Measurements from ENCODE around the gene RIN2.

RIN2 gene

GRCh38 chr20:19730706-19731105, 27.4 kb upstream of the RIN2 start:
- no peaks in the 10 kb centered on the region for H3K27me3 ChIP-seq (ENCODE audit: insufficient read depth, low read length, poor library complexity)
- H2BK5ac ChIP-seq (ENCODE audit: low read length) = no peak overlapping the region
- no peaks in the 10 kb centered on the region for H3K79me1 ChIP-seq (ENCODE audit: low read length)
- no peak overlapping the region for H3K9ac ChIP-seq (ENCODE audit: low read length)
- H4K5ac ChIP-seq (ENCODE audit: low read length) = no peak overlapping the region
- peaks cover 2% of the 10 kb centered on the region for H3K4me1 ChIP-seq (ENCODE audit: control insufficient read depth, low read depth, low read length)
- no peaks in the 10 kb centered on the region for H3K36me3 ChIP-seq (ENCODE audit: control insufficient read depth, insufficient read depth, low read length)
- no peak overlapping the region for H3K4ac ChIP-seq (ENCODE audit: low read depth, low read length)
- no peak overlapping the region for H4K8ac ChIP-seq (ENCODE audit: low read depth, low read length)
- H2BK15ac ChIP-seq (replicated peaks; ENCODE audit: low read depth) = no peak overlapping the region
- no peak overlapping the region for H2AK5ac ChIP-seq (ENCODE audit: low read length)
- DNase-seq = no peak
- no peak overlapping the region for H3K27ac ChIP-seq (ENCODE audit: low read depth, low read length)
- H3K23ac ChIP-seq (ENCODE audit: low read length) = no peak overlapping the region
- no peak overlapping the region for H3K56ac ChIP-seq (ENCODE audit: low read length)
- H3K79me2 ChIP-seq (ENCODE audit: control insufficient read depth, insufficient read depth, low read length) = no peaks in the 10 kb centered on the region
- H3K4me3 ChIP-seq (ENCODE audit: low read length) = no peak overlapping the region
- no peak overlapping the region for H2BK120ac ChIP-seq (ENCODE audit: low read depth, low read length)
- no peak overlapping the region for H3K18ac ChIP-seq (ENCODE audit: low read length)
- no CpG with 5 or more reads among the region's 7 CpGs for WGBS (ENCODE audit: extremely low coverage, insufficient coverage, low lambda C conversion rate)
- H3K4me2 ChIP-seq (ENCODE audit: low read length) = no peak overlapping the region

GRCh38 chr20:19734811-19735210, 23.2 kb upstream of the RIN2 start:
- no peak overlapping the region for H2BK120ac ChIP-seq (ENCODE audit: low read depth, low read length)
- no peak overlapping the region for H3K4me2 ChIP-seq (ENCODE audit: low read length)
- H3K56ac ChIP-seq (ENCODE audit: low read length) = no peak overlapping the region
- H3K9ac ChIP-seq (ENCODE audit: low read length) = no peak overlapping the region
- no peaks in the 10 kb centered on the region for H3K27me3 ChIP-seq (ENCODE audit: insufficient read depth, low read length, poor library complexity)
- no peak overlapping the region for H3K23ac ChIP-seq (ENCODE audit: low read length)
- H3K27ac ChIP-seq (ENCODE audit: low read depth, low read length) = no peak overlapping the region
- no peak overlapping the region for H2BK15ac ChIP-seq (replicated peaks; ENCODE audit: low read depth)
- no peak overlapping the region for H3K4me3 ChIP-seq (ENCODE audit: low read length)
- H3K18ac ChIP-seq (ENCODE audit: low read length) = no peak overlapping the region
- no peaks in the 10 kb centered on the region for H3K79me2 ChIP-seq (ENCODE audit: control insufficient read depth, insufficient read depth, low read length)
- H3K79me1 ChIP-seq (ENCODE audit: low read length) = no peaks in the 10 kb centered on the region
- H4K8ac ChIP-seq (ENCODE audit: low read depth, low read length) = no peak overlapping the region
- no peak overlapping the region for H2BK5ac ChIP-seq (ENCODE audit: low read length)
- no peak overlapping the region for H2AK5ac ChIP-seq (ENCODE audit: low read length)
- H3K4me1 ChIP-seq (ENCODE audit: control insufficient read depth, low read depth, low read length) = peaks cover 3% of the 10 kb centered on the region
- H3K4ac ChIP-seq (ENCODE audit: low read depth, low read length) = no peak overlapping the region
- DNase-seq = no peak
- no peaks in the 10 kb centered on the region for H3K36me3 ChIP-seq (ENCODE audit: control insufficient read depth, insufficient read depth, low read length)
- no peak overlapping the region for H4K5ac ChIP-seq (ENCODE audit: low read length)
- no CpG with 5 or more reads among the region's 1 CpG for WGBS (ENCODE audit: extremely low coverage, insufficient coverage, low lambda C conversion rate)

GRCh38 chr20:19735446-19735845, 22.6 kb upstream of the RIN2 start:
- Histone ChIP-seq H3K4me1 (ENCODE audit: control insufficient read depth, low read depth, low read length) (peaks cover 3% of the 10 kb centered on the region), H2BK5ac (ENCODE audit: low read length) (no peak overlapping the region), H2BK15ac (replicated peaks; ENCODE audit: low read depth) (no peak overlapping the region), H3K4me3 (ENCODE audit: low read length) (no peak overlapping the region), H3K18ac (ENCODE audit: low read length) (peak overlapping the region; percentile 43), H4K5ac (ENCODE audit: low read length) (no peak overlapping the region), H3K27ac (ENCODE audit: low read depth, low read length) (no peak overlapping the region), H2BK120ac (ENCODE audit: low read depth, low read length) (no peak overlapping the region), H3K79me1 (ENCODE audit: low read length) (no peaks in the 10 kb centered on the region), H3K9ac (ENCODE audit: low read length) (no peak overlapping the region), H2AK5ac (ENCODE audit: low read length) (no peak overlapping the region), H3K4ac (ENCODE audit: low read depth, low read length) (no peak overlapping the region), H3K27me3 (ENCODE audit: insufficient read depth, low read length, poor library complexity) (no peaks in the 10 kb centered on the region), H3K23ac (ENCODE audit: low read length) (no peak overlapping the region), H3K36me3 (ENCODE audit: control insufficient read depth, insufficient read depth, low read length) (no peaks in the 10 kb centered on the region), H3K4me2 (ENCODE audit: low read length) (no peak overlapping the region), H3K79me2 (ENCODE audit: control insufficient read depth, insufficient read depth, low read length) (no peaks in the 10 kb centered on the region), H4K8ac (ENCODE audit: low read depth, low read length) (no peak overlapping the region), H3K56ac (ENCODE audit: low read length) (no peak overlapping the region)
- DNase-seq = peak; percentile 73
- no CpG with 5 or more reads among the region's 6 CpGs for WGBS (ENCODE audit: extremely low coverage, insufficient coverage, low lambda C conversion rate)

- H3K23ac ChIP-seq (ENCODE audit: low read length) = no peak overlapping the region
- H3K4me1 ChIP-seq (ENCODE audit: control insufficient read depth, low read depth, low read length) = peaks cover 3% of the 10 kb centered on the region
- no peak overlapping the region for H2BK120ac ChIP-seq (ENCODE audit: low read depth, low read length)
- no peak overlapping the region for H2BK15ac ChIP-seq (replicated peaks; ENCODE audit: low read depth)
- H2AK5ac ChIP-seq (ENCODE audit: low read length) = no peak overlapping the region
- no peak overlapping the region for H4K5ac ChIP-seq (ENCODE audit: low read length)
- no peaks in the 10 kb centered on the region for H3K36me3 ChIP-seq (ENCODE audit: control insufficient read depth, insufficient read depth, low read length)
- no peak overlapping the region for H3K9ac ChIP-seq (ENCODE audit: low read length)
- H3K18ac ChIP-seq (ENCODE audit: low read length) = no peak overlapping the region
- no peaks in the 10 kb centered on the region for H3K79me2 ChIP-seq (ENCODE audit: control insufficient read depth, insufficient read depth, low read length)
- no peaks in the 10 kb centered on the region for H3K27me3 ChIP-seq (ENCODE audit: insufficient read depth, low read length, poor library complexity)
- H3K4me2 ChIP-seq (ENCODE audit: low read length) = no peak overlapping the region
- DNase-seq = no peak
- no peak overlapping the region for H4K8ac ChIP-seq (ENCODE audit: low read depth, low read length)
- H3K56ac ChIP-seq (ENCODE audit: low read length) = no peak overlapping the region
- H3K4me3 ChIP-seq (ENCODE audit: low read length) = no peak overlapping the region
- WGBS (ENCODE audit: extremely low coverage, insufficient coverage, low lambda C conversion rate) = no CpG with 5 or more reads among the region's 4 CpGs
- no peak overlapping the region for H2BK5ac ChIP-seq (ENCODE audit: low read length)
- no peak overlapping the region for H3K27ac ChIP-seq (ENCODE audit: low read depth, low read length)
- no peaks in the 10 kb centered on the region for H3K79me1 ChIP-seq (ENCODE audit: low read length)
- H3K4ac ChIP-seq (ENCODE audit: low read depth, low read length) = no peak overlapping the region
These were observed 21.0 kb upstream of the RIN2 start for GRCh38 chr20:19737025-19737424.

- no peak overlapping the region for H3K18ac ChIP-seq (ENCODE audit: low read length)
- no peak overlapping the region for H3K9ac ChIP-seq (ENCODE audit: low read length)
- H3K27ac ChIP-seq (ENCODE audit: low read depth, low read length) = no peak overlapping the region
- H2BK5ac ChIP-seq (ENCODE audit: low read length) = no peak overlapping the region
- H3K36me3 ChIP-seq (ENCODE audit: control insufficient read depth, insufficient read depth, low read length) = no peaks in the 10 kb centered on the region
- H2BK120ac ChIP-seq (ENCODE audit: low read depth, low read length) = no peak overlapping the region
- no peak overlapping the region for H4K5ac ChIP-seq (ENCODE audit: low read length)
- H3K4me2 ChIP-seq (ENCODE audit: low read length) = no peak overlapping the region
- H3K79me2 ChIP-seq (ENCODE audit: control insufficient read depth, insufficient read depth, low read length) = no peaks in the 10 kb centered on the region
- no CpG with 5 or more reads among the region's 5 CpGs for WGBS (ENCODE audit: extremely low coverage, insufficient coverage, low lambda C conversion rate)
- H3K79me1 ChIP-seq (ENCODE audit: low read length) = no peaks in the 10 kb centered on the region
- H3K4me1 ChIP-seq (ENCODE audit: control insufficient read depth, low read depth, low read length) = peaks cover 6% of the 10 kb centered on the region
- H4K8ac ChIP-seq (ENCODE audit: low read depth, low read length) = no peak overlapping the region
- H2AK5ac ChIP-seq (ENCODE audit: low read length) = no peak overlapping the region
- no peak overlapping the region for H3K4ac ChIP-seq (ENCODE audit: low read depth, low read length)
- peak overlapping the region; percentile 28 for H2BK15ac ChIP-seq (replicated peaks; ENCODE audit: low read depth)
- H3K27me3 ChIP-seq (ENCODE audit: insufficient read depth, low read length, poor library complexity) = no peaks in the 10 kb centered on the region
- no peak overlapping the region for H3K23ac ChIP-seq (ENCODE audit: low read length)
- DNase-seq = no peak
- H3K56ac ChIP-seq (ENCODE audit: low read length) = no peak overlapping the region
- no peak overlapping the region for H3K4me3 ChIP-seq (ENCODE audit: low read length)
These were observed 19.1 kb upstream of the RIN2 start for GRCh38 chr20:19738951-19739350.

GRCh38 chr20:19739351-19739750, 18.7 kb upstream of the RIN2 start:
- no peak overlapping the region for H2AK5ac ChIP-seq (ENCODE audit: low read length)
- no peak for DNase-seq
- H3K79me1 ChIP-seq (ENCODE audit: low read length) = no peaks in the 10 kb centered on the region
- no peak overlapping the region for H3K4ac ChIP-seq (ENCODE audit: low read depth, low read length)
- no peak overlapping the region for H2BK120ac ChIP-seq (ENCODE audit: low read depth, low read length)
- H4K8ac ChIP-seq (ENCODE audit: low read depth, low read length) = no peak overlapping the region
- no CpG with 5 or more reads among the region's 10 CpGs for WGBS (ENCODE audit: extremely low coverage, insufficient coverage, low lambda C conversion rate)
- H2BK15ac ChIP-seq (replicated peaks; ENCODE audit: low read depth) = peak overlapping the region; percentile 28
- H2BK5ac ChIP-seq (ENCODE audit: low read length) = no peak overlapping the region
- H3K27ac ChIP-seq (ENCODE audit: low read depth, low read length) = no peak overlapping the region
- H3K56ac ChIP-seq (ENCODE audit: low read length) = no peak overlapping the region
- no peak overlapping the region for H3K4me2 ChIP-seq (ENCODE audit: low read length)
- H3K18ac ChIP-seq (ENCODE audit: low read length) = no peak overlapping the region
- H3K27me3 ChIP-seq (ENCODE audit: insufficient read depth, low read length, poor library complexity) = no peaks in the 10 kb centered on the region
- peaks cover 6% of the 10 kb centered on the region for H3K4me1 ChIP-seq (ENCODE audit: control insufficient read depth, low read depth, low read length)
- no peak overlapping the region for H4K5ac ChIP-seq (ENCODE audit: low read length)
- no peaks in the 10 kb centered on the region for H3K79me2 ChIP-seq (ENCODE audit: control insufficient read depth, insufficient read depth, low read length)
- H3K9ac ChIP-seq (ENCODE audit: low read length) = no peak overlapping the region
- H3K23ac ChIP-seq (ENCODE audit: low read length) = no peak overlapping the region
- no peaks in the 10 kb centered on the region for H3K36me3 ChIP-seq (ENCODE audit: control insufficient read depth, insufficient read depth, low read length)
- no peak overlapping the region for H3K4me3 ChIP-seq (ENCODE audit: low read length)

Measured in mesendoderm (in vitro differentiated cells).